Adipose tissue (tissue), 3 donors: ENCODE measurements around the gene FOXO1. TPM values are rescaled to one million over a fixed set of nuclear protein-coding genes. Genes with fewer than 3 reads are reported as not detected.

Experiments
- H3K27ac ChIP-seq: one replicate; pipeline ENCODE4 v1.5.1; 2013; ENCODE audit warnings: low read depth, low read length
- WGBS, 3 donors: extraction: QIAGEN DNeasy Blood & Tissue Kit; methylation state at CpG; one replicate each; pipeline ENCODE4 v1.1.7; 2013; 5-methylcytosine and 5-hydroxymethylcytosine counted together
- polyA plus RNA-seq, 3 donors: library from polyadenylated mRNA; stranded (reverse); fragments of 200-250 nt; gene quantifications; one replicate each; pipeline ENCODE4 v1.2.3, GENCODE V29; 2013
- donor health status: healthy with polysubstance abuse.
- donor health status: Bipolar disorder and iron deficiency.
- donor health status: healthy.

Gene FOXO1
- polyA plus RNA-seq, 3 donors, result 10.3 to 33.0 (median 18.0) TPM

DNA sequence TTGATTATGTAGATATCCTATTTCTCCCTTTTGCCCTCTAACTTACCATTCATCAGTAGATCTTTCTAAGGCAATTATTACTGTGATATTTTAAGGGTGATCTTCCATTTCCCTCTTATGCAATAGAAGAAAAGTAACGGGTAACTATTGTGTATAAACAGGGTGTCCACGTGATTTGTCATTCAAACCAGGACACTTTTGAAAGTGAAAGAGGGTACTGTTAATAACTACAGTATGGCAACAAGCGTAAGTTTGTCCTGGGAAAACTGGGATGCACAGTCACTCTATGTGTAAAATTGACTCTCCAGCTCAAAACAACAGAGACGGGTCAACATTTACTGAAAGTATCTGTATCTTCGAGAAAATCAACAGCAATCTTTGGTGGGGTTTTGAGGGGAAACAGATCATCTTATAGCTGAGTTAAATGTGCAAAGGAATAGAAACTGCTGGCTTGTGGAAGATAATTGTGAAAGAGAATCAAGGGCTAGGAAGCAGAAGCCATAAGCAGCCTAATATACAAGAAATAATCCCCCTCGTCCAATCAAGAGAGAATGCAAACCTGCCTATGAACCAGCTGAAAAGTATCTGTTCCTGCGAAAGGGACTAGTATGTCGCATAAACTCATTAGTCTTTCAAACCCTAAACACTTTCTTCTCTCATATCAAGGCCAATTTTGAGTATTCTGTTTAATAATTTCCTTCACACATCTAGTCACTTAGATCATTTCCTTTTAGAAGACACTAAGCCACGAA is 126.7 kb downstream of the FOXO1 start:
- no peak overlapping the region for H3K27ac ChIP-seq
- 74 to 88% (median 80%) methylated on average over 9 of the region's 9 CpGs for WGBS, 3 donors

DNA sequence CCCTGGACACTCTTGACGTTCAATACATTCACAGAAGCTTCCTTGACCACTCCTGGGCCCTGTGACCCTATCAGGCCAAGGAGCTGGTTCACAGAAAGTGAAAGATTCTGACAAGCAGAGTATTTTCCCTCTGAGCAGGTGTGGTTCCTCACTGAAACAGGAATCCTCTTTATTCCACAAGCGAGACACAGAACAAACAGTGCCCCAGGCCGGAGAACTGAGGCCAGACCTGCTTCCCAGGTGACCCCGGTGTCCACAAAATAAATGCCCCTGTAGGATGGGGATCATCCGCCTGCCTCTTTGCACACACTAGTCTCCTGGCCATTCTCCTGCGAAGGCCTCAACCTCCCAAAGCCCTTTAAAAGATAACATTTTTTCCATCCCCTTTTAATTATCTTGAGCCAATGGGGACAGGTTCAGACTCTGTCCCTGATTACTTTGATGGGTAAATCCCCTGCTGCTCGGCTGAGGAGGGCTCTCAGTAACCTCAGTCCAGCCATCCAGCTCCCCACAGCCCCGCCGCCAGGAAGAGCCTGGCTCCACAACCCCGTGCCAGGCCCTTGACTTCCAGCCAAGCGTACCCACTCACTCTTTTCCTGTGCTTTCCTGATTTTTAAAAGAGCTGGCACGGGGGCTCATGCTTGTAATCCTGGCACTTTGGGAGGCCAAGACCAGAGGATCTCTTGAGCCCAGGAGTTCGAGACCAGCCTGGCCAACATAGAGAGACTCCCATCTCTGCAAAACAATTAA is 129.1 kb downstream of the FOXO1 start:
- WGBS, 3 donors, result 74 to 91% (median 85%) methylated on average over 13 of the region's 13 CpGs
- no peak overlapping the region for H3K27ac ChIP-seq

DNA sequence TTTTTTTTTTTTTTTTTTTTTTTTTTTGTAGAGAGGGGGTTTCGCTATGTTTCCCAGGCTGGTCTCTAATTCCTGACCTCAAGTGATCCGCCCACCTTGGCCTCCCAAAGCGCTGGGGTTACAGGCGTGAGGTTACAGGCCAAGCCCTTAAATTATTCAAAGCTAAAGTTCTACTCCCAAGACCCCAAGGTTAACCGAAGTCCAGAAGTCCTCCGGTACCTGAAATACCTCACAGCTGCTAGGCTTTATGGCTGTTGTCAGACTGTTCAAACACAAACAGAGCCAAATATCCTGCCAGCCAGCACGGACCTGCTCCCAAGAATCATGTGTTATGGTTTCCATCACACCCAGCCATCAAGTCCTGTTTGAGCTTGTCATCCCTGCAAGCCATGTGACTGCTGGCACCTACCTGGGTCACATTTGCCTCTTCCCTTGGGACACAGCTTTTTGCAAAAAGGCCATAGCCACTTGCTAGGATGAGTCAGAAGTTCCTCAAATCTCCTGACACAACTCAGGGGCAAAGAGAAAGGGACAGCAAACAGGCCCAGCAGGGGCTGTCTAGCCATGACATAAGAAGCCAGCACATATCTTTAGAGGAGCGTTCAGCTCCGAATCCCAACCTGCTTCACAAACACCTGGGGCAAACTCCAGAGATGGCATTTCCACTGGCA is 129.9 kb downstream of the FOXO1 start:
- WGBS, 3 donors, result 37 to 88% (median 80%) methylated on average over 9 of the region's 9 CpGs
- no peak overlapping the region for H3K27ac ChIP-seq

DNA sequence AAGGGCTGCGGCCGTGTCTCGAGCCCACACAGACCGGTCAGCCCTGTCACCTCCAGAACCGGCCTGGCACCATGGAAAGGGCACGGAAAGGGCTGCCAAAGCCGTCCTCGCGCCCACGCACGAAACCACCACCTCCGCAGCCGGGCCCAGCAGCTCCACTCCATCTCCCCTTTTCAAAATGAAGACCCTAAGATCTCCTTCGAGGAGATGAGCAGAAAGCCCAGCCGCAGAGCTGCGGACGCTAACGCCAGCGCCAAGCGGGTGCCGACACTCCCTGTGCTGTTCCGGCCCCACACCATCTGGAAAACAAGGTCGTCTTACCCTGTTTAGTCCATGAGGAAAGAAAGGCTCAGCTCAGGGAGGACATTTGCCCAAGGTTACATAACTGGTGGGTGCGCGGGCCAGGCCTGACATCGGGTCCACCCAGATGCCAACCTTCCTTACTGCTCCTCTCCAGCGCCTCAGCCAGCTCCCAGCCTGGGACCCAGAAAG is 131.1 kb downstream of the FOXO1 start:
- no peak overlapping the region for H3K27ac ChIP-seq
- 83 to 97% (median 94%) methylated on average over 27 of the region's 27 CpGs for WGBS, 3 donors

DNA sequence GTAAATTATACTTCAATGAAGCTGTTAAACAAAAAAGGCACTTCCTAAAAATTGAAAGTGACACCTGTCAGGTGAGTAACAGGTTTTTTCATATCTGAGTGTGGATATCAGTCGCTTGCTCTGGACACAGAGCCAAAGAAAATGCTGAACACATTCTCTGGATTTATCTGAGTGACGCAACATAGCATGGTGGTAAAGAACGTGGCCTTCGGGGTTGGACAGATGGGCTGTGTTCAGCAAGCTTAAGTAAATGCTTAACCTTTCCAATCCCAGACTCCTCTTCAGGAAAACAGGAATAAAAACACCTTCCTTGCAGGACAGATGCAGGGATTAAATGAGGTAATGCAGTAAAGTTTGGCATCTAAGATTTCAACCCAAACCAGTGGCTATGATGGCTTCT is 132.0 kb downstream of the FOXO1 start:
- 28 to 85% (median 77%) methylated on average over 4 of the region's 4 CpGs for WGBS, 3 donors
- no peak overlapping the region for H3K27ac ChIP-seq

DNA sequence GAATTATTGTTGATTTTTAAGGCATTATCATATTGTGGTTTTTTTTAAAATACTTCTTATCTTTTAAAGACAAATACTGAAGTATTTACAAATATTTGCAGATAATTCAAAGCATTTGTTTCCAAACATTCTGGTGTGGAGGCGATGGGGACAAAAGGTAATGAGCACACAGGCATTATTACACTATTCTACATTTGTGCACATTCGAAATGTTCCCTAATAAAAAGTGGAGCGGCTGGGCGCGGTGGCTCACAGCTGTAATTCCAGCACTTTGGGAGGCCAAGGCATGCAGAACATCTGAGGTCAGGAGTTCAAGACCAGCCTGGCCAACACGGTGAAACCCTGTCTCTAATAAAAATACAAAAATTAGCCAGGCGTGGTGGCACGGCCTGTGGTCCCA is 133.4 kb downstream of the FOXO1 start:
- 84 to 97% (median 89%) methylated on average over 8 of the region's 8 CpGs for WGBS, 3 donors
- no peak overlapping the region for H3K27ac ChIP-seq

DNA sequence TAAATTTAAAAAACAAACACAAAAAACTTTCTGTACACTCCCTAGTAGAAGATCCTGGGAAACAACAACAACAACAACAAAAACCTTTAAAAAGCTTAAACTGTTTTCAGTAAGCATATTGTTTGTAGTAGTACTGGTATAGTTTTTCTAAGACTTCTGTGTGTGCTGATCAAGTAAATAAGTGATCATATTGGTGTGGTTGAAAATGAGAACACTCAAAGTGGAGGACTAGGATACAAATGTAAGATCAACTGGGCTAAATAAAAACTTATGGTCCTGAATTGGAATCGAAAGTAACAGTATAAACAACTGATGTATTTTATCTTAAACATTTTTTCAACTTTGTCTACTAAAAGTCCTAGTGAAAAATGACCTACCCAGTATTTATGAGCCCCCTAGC is 135.5 kb downstream of the FOXO1 start:
- no peak overlapping the region for H3K27ac ChIP-seq
- WGBS, 3 donors, result 82 to 93% (median 86%) methylated on average over 1 of the region's 1 CpG

DNA sequence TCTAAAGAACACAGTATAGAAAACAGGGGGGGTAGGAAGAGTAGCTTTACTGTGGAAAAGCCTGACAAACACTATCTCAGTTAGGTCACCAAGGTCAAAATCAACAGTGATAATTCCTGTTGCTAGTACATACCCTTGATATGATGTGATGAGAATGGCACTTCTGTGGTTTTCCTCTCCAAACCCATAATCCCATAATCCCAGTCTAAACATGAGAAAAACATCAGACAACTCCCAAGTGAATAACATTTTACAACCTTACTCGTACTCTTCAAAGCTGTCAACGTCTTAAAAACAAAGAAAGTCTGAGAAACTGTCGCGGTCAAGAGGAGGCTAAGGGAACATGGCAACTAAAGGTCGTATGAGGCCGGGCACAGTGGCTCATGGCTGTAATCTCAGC is 137.6 kb downstream of the FOXO1 start:
- no peak overlapping the region for H3K27ac ChIP-seq
- 92 to 98% (median 97%) methylated on average over 6 of the region's 6 CpGs for WGBS, 3 donors

DNA sequence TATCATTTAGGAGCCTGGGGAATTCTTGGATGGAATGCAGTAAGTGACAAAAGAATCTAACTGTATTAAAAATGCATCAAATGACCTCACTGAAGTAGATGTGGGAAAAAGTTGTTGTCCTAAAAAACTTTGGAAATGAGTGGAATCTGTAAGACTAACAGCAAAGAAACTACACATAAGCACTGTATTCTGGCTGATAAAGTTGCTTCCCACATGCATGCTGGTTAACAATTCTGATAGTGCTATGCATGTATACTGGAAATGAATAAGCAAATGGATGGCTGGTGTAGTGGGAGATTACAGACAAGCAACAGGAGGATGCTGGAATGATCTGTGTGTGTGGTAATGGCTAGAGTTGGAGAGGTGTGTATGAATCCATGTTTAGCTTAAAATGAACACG is 138.5 kb downstream of the FOXO1 start:
- H3K27ac ChIP-seq, result no peak overlapping the region
- 85 to 93% (median 86%) methylated on average over 1 of the region's 1 CpG for WGBS, 3 donors

DNA sequence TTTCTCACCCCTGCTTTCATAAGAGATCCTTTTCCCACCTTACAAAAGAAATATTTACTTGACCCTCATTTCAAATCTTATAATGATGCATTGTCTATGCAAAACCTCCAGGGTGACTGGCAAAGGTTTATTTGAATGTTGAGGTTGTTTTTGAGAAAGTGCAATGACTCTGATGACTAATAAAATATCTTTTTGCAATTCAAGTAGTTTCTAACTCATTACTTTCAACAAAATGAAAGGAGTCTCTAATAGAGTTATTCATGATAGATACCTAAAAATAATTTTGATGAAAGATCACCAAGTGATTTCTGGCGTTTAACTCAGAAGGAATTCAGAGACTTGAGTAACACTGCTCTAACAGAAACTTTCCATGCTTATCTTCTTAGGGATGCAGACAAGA is 144.2 kb downstream of the FOXO1 start:
- no peak overlapping the region for H3K27ac ChIP-seq
- 77 to 93% (median 87%) methylated on average over 1 of the region's 1 CpG for WGBS, 3 donors

DNA sequence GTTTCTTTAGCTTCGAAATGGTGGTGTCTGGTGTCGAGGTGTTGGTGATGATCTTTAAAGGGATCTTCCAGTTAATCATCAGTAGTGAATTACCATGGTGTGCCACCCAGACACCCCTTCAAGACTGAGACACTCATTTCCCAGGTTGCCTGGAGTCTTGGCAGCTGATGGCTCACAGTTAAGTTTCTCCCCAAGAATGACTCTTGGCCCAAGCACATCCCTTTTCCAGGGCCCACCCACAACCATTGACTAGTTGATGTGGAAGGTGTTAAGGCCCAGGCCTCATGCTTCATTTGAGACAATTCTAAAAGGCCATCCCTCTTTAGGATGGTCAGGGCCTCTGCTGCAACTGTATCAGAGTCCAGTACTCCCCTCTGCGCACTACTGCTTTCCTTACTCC is 145.5 kb downstream of the FOXO1 start:
- H3K27ac ChIP-seq, result no peak overlapping the region
- WGBS, 3 donors, result 97 to 100% (median 100%) methylated on average over 3 of the region's 3 CpGs

DNA sequence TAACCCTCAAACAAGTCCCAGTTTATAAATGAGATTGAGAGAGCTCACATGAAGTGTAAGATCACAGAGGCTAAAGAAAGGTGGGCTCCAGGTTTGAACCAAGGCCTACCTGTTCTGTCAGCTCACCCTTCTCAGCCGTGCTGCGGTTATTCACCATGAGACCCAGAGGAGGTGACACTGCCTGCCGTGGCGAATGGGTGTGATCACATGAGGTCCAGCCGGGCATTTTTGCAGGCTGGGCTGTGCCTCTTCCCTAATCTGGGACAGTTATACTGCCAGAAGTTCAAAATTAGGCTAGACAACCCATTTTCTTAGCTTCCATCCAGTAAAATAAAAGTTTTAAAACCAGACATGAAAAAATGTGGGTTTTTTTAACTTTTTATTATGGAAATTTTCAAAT is 146.8 kb downstream of the FOXO1 start:
- WGBS, 3 donors, result 54 to 69% (median 61%) methylated on average over 5 of the region's 5 CpGs
- no peak overlapping the region for H3K27ac ChIP-seq

DNA sequence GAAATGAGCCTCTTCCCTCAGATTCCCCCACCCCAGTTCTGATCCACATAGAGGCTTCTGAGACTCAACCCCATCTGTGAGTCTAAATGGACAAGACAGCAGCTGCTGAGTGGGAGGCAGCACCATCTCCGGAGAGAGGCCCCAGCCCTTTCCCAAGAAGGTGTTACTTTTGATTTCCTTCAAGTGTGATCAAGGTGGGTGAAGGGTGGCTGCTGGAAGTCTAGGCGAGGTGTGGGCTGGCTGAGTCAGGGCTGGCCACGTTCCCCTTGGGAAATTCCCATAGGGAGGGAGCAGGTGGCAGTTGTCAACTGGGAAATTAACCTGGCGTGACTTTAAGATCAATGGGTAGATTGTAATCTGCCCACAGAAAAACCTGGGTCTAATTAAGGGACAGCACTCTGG is 148.0 kb downstream of the FOXO1 start:
- WGBS, 3 donors, result 32 to 78% (median 73%) methylated on average over 4 of the region's 4 CpGs
- H3K27ac ChIP-seq, result no peak overlapping the region

DNA sequence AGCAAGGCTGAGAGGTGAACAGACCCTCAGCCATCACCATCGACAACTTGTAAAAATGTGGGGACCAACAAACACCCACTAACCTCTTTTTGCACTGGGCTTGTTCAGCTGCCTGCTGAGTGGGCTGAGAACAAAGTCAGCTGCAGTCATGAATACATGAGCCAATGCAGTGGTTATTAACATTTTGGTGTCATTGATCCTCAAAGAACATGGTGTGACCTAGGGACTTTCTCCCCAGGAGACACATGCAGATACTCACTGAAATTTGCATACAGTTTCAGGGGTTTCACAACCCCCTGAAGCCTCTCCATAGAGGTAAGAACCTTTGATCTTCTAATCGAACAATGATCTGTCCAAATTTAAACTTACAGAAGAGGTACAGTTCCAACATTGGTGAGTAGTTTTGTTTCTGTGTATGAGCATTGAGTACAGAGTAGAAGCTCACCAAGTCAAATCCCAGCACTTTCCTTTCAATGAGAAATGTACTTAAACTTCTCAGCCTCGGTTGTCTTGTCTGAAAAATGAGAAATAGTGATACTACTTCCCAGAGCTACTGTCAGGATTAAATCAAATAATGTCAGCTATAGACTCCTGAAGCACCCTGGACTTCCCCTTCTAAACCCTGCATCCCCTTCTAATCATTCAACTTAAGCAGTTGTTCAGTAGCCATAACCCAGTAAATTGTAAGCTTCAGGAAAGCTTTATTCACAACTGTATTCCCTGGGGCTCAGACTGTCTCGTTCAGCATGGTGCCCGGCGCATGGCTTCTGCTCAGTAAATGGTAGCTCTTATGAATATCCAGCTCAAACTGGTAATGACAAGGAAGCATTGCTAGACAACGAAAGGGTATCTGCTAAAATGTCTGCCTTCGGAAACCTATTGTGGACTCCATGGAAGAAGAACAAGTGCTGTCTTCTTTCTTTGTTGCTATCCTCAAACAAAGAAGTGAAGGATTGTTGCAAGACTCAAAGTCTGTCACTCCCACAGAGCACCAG is 148.7 kb downstream of the FOXO1 start:
- H3K27ac ChIP-seq, result no peak overlapping the region
- 92 to 94% (median 94%) methylated on average over 8 of the region's 8 CpGs for WGBS, 3 donors

DNA sequence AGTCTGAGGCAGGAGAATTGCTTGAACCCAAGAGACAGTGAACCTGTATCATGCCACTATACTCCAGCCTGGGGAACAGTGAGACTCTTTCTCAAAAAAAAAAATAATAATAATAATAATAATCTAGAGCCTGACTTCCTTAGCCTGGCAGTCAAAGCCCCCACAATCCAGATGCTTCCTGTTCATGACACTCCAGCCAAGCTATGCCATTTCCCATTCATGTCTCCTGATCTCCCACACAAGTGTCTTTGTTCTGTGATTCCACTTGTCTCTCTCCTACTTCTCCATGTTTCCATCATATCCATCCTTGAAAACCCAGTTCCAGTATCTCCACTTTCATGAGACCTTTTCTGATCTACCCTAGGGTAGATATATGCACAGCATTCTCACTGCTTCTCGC is 150.7 kb downstream of the FOXO1 start:
- no peak overlapping the region for H3K27ac ChIP-seq
- WGBS, 3 donors, result 89 to 100% (median 96%) methylated on average over 1 of the region's 1 CpG

DNA sequence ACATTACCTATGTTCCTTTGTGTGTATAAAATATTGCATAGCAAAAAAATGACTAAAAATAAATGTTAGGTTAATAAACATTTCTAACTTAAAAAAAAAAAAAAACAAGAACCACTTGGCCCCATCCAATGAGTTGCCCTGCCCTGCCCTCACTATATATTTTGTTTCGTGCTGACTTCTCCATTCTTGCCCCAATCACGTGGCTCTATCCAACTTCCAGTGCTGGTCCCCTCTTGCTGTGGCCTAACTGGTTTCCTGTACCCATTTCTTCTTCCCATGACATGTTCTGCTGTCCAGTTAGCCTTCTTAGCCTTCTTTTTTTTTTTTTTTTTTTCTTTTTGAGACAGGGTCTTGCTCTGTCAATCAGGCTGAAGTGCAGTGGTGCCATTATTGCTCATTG is 151.6 kb downstream of the FOXO1 start:
- no peak overlapping the region for H3K27ac ChIP-seq
- WGBS, 3 donors, result 61 to 97% (median 64%) methylated on average over 2 of the region's 2 CpGs

DNA sequence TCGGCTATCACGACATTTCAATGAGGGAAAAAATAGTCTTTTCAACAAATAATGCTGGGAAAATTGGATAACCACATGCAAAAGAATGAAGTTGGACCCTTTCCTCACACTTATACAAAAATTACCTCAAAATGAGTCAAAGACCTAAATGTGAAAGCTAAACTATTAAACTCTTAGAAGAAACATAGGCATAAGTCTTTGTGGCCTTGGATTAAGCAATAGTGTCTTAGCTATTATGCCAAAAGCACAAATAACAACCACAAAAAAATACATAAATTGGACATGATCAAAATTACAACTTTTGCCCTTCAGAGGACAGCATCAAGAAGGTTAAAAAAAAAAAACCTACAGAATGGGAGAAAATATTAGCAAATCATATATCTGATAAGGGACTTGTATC is 156.6 kb downstream of the FOXO1 start:
- H3K27ac ChIP-seq, result no peak overlapping the region
- 75 to 97% (median 94%) methylated on average over 2 of the region's 2 CpGs for WGBS, 3 donors

DNA sequence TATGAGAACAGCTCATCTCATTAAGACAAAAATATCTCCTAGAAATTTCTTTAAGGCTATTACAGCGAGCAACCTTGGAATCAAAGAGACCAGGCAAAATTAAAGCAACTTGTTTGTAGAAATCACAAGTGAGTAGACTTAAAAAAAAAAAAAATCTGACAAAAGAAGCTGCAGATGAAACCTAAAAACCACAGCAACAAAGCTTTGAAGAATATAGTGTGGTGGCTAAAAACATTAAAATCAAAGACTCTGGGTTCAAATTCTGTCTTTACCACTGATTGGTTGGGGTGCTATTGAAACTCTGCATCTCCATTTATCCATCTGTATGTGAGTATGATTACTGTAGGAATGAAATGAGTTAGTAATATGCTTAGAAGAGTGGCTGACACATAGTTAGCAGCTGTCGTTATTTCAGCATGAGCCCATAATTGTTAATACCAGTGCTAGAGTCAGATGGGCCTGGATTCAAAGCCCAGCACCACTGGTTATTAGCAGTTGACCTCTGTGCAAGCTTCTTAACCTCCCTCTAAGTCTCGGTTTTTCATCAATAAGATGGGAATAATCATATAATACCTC is 157.6 kb downstream of the FOXO1 start:
- 72 to 84% (median 79%) methylated on average over 3 of the region's 3 CpGs for WGBS, 3 donors
- no peak overlapping the region for H3K27ac ChIP-seq
